ENCODE measurements around the gene EFNB3.

EFNB3 gene

DNA sequence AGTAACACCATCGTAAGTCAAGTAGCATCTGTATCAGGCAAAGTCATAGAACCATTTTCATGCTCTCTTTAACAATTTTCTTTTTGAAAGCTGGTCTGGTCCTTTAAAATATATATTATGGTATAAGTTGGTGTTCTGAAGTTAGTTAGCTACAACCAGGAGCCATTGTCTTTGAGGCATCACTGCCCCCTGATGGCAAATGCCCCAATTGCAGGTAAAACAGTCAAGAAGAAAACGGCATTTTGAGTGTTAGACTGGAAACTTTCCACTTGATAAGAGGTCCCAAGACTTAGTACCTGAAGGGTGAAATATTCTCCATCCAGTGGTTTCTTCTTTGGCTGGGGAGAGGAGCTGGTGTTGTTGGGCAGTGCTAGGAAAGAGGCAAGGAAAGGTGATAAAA is 31.8 kb upstream of the EFNB3 start:
- TF ChIP-seq FOXP2 (optimal IDR thresholded peaks at IDR 0.05; ENCODE audit: borderline replicate concordance, extremely low read depth, extremely low read length, insufficient read depth) = no peak

DNA sequence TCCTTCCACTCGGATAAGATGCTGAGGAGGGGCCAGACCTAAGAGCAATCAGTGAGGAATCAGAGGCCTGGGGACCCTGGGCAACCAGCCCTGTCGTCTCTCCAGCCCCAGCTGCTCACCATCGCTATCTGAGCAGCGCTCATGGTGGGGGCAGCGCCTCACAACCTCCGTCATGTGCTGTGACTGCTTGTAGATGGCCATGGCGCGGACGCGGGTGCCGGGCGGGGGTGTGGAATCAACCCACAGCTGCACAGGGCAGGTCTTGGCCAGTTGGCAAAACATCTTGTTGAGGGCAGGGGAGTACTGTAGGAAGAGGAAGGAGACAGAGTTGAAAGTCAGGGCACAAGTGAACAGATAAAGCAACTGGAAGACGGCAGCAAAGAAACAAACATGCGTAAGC is 30.1 kb upstream of the EFNB3 start:
- TF ChIP-seq SIN3A (IDR thresholded peaks at IDR 0.05; ENCODE audit: borderline replicate concordance, insufficient read depth, low read length) = no peak
- no peak for TF ChIP-seq POLR2AphosphoS5 (IDR thresholded peaks at IDR 0.05; ENCODE audit: low read depth, low read length)
- no peak for TF ChIP-seq FOXP2 (optimal IDR thresholded peaks at IDR 0.05; ENCODE audit: borderline replicate concordance, extremely low read depth, extremely low read length, insufficient read depth)
- TF ChIP-seq, protein P1, sequence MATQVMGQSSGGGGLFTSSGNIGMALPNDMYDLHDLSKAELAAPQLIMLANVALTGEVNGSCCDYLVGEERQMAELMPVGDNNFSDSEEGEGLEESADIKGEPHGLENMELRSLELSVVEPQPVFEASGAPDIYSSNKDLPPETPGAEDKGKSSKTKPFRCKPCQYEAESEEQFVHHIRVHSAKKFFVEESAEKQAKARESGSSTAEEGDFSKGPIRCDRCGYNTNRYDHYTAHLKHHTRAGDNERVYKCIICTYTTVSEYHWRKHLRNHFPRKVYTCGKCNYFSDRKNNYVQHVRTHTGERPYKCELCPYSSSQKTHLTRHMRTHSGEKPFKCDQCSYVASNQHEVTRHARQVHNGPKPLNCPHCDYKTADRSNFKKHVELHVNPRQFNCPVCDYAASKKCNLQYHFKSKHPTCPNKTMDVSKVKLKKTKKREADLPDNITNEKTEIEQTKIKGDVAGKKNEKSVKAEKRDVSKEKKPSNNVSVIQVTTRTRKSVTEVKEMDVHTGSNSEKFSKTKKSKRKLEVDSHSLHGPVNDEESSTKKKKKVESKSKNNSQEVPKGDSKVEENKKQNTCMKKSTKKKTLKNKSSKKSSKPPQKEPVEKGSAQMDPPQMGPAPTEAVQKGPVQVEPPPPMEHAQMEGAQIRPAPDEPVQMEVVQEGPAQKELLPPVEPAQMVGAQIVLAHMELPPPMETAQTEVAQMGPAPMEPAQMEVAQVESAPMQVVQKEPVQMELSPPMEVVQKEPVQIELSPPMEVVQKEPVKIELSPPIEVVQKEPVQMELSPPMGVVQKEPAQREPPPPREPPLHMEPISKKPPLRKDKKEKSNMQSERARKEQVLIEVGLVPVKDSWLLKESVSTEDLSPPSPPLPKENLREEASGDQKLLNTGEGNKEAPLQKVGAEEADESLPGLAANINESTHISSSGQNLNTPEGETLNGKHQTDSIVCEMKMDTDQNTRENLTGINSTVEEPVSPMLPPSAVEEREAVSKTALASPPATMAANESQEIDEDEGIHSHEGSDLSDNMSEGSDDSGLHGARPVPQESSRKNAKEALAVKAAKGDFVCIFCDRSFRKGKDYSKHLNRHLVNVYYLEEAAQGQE (IDR thresholded peaks at IDR 0.05; ENCODE audit: insufficient read depth in 1 of 2, low read depth in 2 of 2, low read length in 2 of 2) = no peak
- TF ChIP-seq TAF1 (IDR thresholded peaks at IDR 0.05; ENCODE audit: borderline replicate concordance, insufficient read depth, low read length) = no peak

DNA sequence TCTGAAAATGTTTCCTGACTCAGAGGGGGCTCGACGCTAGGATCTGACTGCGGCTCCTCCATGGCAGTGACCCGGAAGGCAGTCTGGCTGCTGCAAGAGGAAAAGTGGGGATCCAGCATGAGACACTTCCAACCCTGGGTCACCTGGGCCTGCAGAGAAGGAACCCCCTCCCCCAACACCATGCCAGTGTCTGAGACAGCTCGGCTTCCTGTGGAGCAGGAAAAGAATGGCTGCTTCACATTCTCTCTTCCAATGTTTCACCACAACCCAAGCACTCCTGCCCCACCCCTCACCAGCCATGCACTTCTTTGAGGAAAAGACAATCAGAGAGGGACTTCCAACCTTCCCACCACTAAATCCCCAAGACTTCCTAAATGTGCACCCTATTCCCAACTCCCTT is 28.5 kb upstream of the EFNB3 start:
- TF ChIP-seq SIN3A (IDR thresholded peaks at IDR 0.05; ENCODE audit: borderline replicate concordance, insufficient read depth, low read length) (no peak), FOXP2 (optimal IDR thresholded peaks at IDR 0.05; ENCODE audit: borderline replicate concordance, extremely low read depth, extremely low read length, insufficient read depth) (no peak), TAF1 (IDR thresholded peaks at IDR 0.05; ENCODE audit: borderline replicate concordance, insufficient read depth, low read length) (no peak)
- TF ChIP-seq, protein P1 (IDR thresholded peaks at IDR 0.05; ENCODE audit: insufficient read depth in 1 of 2, low read depth in 2 of 2, low read length in 2 of 2) = no peak

DNA sequence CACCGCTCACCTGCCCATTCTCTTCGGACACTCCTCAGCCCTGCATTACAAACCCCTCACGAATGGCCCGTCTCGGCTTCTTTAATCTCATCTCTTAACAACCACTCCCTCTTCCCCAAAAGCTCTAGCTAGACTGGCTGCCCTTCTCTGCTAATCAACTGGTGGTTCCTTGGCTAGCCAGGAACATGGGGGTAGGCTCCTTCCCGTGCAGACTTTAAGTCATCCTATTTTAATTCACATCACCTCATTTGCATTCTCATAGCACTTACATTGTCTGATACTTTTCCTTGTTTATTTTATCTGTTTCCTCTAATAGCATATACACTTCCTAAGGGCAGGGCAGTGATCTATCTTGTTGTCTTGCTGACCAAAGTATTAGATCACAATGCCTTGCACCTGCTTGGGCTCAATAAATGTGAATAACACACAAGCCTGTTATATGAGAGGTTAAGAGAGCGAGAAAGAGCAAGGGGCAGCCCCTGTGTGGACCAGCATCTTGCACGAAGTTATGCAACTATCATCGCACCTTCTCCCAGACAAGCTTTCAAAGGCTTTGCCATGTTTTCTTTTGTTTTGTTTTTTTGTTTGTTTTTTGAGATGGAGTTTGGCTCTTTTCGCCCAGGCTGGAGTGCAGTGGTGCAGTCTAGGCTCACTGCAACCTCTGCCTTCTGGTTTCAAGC is 27.5 kb upstream of the EFNB3 start:
- TF ChIP-seq, protein P1 (IDR thresholded peaks at IDR 0.05; ENCODE audit: insufficient read depth in 1 of 2, low read depth in 2 of 2, low read length in 2 of 2) = no peak
- TF ChIP-seq SIN3A (IDR thresholded peaks at IDR 0.05; ENCODE audit: borderline replicate concordance, insufficient read depth, low read length) (no peak), FOXP2 (optimal IDR thresholded peaks at IDR 0.05; ENCODE audit: borderline replicate concordance, extremely low read depth, extremely low read length, insufficient read depth) (no peak), POLR2AphosphoS5 (IDR thresholded peaks at IDR 0.05; ENCODE audit: low read depth, low read length) (no peak), TAF1 (IDR thresholded peaks at IDR 0.05; ENCODE audit: borderline replicate concordance, insufficient read depth, low read length) (no peak)

DNA sequence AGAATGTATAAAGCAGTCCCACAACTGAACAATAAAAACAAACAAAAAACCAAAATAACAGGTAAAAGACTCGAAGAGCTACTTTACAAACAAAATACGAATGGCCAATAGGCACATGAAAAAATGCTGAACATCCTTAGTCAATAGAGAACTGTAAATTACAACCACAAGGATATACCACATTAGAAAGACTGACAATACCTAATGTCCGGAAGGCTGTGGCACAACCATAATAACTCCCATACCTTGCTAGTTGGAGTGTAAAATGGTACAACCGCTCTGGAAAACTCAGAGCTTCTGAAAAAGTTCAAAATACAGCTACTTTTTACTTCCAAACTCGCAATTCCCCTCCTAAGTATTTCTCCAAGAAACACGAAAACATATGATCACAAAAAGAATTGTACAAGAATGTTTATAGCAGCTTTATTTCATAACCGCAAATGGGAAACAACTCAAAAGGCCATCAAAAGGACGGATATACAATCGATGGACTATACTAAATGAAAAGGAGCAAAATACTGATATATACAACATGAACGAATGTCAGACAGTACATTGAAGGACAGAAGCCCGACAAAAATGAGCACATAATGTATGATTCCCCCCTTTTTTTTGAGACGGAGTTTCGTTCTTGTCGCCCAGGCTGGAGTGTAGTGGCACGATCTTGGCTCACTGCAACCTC is 20.0 kb upstream of the EFNB3 start:
- no peak for TF ChIP-seq TAF1 (IDR thresholded peaks at IDR 0.05; ENCODE audit: borderline replicate concordance, insufficient read depth, low read length)
- no peak for TF ChIP-seq FOXP2 (optimal IDR thresholded peaks at IDR 0.05; ENCODE audit: borderline replicate concordance, extremely low read depth, extremely low read length, insufficient read depth)
- no peak for TF ChIP-seq POLR2AphosphoS5 (IDR thresholded peaks at IDR 0.05; ENCODE audit: low read depth, low read length)
- TF ChIP-seq, protein P1 (IDR thresholded peaks at IDR 0.05; ENCODE audit: insufficient read depth in 1 of 2, low read depth in 2 of 2, low read length in 2 of 2) = no peak
- TF ChIP-seq SIN3A (IDR thresholded peaks at IDR 0.05; ENCODE audit: borderline replicate concordance, insufficient read depth, low read length) = no peak
